ENCODE results near the gene STX17. TPM values are rescaled to one million over a fixed set of nuclear protein-coding genes. Genes with fewer than 3 reads are reported as not detected.

Gene STX17
- total and polyA plus RNA-seq, 10 of the 15 experiments (the other 5 are each of a cell fraction or from before 2014, with no cell fraction given) = 11.5 to 29.3 (median 20.0) TPM

DNA sequence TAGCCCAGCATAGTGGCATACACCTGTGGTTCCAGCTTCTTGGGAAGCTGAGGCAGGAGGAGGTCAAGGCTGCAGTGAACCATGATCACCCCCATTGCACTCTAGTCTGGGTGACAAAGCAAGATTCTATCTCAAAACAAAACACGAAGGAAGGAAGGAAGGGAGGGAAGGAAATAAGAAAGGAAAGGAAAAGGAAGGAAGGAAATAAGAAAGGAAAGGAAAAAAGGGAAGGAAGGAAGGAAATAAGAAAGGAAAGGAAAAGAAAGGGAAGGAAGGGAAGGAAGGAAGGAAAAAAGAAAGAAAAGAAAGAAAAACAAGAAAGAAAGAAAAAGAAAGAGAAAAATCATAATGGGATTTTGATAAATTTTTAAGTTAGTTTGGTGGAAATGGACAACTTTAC, 3.1 kb upstream of the STX17 start (continued):
- TF ChIP-seq, protein P1, sequence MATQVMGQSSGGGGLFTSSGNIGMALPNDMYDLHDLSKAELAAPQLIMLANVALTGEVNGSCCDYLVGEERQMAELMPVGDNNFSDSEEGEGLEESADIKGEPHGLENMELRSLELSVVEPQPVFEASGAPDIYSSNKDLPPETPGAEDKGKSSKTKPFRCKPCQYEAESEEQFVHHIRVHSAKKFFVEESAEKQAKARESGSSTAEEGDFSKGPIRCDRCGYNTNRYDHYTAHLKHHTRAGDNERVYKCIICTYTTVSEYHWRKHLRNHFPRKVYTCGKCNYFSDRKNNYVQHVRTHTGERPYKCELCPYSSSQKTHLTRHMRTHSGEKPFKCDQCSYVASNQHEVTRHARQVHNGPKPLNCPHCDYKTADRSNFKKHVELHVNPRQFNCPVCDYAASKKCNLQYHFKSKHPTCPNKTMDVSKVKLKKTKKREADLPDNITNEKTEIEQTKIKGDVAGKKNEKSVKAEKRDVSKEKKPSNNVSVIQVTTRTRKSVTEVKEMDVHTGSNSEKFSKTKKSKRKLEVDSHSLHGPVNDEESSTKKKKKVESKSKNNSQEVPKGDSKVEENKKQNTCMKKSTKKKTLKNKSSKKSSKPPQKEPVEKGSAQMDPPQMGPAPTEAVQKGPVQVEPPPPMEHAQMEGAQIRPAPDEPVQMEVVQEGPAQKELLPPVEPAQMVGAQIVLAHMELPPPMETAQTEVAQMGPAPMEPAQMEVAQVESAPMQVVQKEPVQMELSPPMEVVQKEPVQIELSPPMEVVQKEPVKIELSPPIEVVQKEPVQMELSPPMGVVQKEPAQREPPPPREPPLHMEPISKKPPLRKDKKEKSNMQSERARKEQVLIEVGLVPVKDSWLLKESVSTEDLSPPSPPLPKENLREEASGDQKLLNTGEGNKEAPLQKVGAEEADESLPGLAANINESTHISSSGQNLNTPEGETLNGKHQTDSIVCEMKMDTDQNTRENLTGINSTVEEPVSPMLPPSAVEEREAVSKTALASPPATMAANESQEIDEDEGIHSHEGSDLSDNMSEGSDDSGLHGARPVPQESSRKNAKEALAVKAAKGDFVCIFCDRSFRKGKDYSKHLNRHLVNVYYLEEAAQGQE (IDR thresholded peaks at IDR 0.05; ENCODE audit: low read depth, low read length) = no peak
- TF ChIP-seq, protein P2, sequence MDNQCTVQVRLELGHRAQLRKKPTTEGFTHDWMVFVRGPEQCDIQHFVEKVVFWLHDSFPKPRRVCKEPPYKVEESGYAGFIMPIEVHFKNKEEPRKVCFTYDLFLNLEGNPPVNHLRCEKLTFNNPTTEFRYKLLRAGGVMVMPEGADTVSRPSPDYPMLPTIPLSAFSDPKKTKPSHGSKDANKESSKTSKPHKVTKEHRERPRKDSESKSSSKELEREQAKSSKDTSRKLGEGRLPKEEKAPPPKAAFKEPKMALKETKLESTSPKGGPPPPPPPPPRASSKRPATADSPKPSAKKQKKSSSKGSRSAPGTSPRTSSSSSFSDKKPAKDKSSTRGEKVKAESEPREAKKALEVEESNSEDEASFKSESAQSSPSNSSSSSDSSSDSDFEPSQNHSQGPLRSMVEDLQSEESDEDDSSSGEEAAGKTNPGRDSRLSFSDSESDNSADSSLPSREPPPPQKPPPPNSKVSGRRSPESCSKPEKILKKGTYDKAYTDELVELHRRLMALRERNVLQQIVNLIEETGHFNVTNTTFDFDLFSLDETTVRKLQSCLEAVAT (IDR thresholded peaks at IDR 0.05) = no peak
- TF ChIP-seq E2F8 (IDR thresholded peaks at IDR 0.05; ENCODE audit: low read depth, partially characterized antibody) (no peak), TCF3 (IDR thresholded peaks at IDR 0.05; ENCODE audit: borderline replicate concordance, insufficient read depth, low read depth, low read length) (no peak), YBX1 (IDR thresholded peaks at IDR 0.05) (no peak)
